Caco-2 (cell line): ENCODE results near the gene SPATA2L. TPM values are rescaled to one million over a fixed set of nuclear protein-coding genes. Genes with fewer than 3 reads are reported as not detected.

ENCODE experiments used
- BruUV-seq: library from RNA; stranded (reverse); fragments of 400-500 nt; replicated peaks from 2 replicates; lab custom pipeline; 2021; lab: Mats Ljungman, UMichigan
- CTCF ChIA-PET: fragments of 300-600 bp; sonication (Branson Sonifier 250); formaldehyde crosslinking; loops from one replicate; lab custom pipeline; 2022; ENCODE audit warnings: antibody characterized with exemption; lab: Charles Lee
- POLR2A ChIA-PET: fragments of 300-600 bp; sonication (Branson Sonifier 250); formaldehyde crosslinking; loops from one replicate; lab custom pipeline; 2022; ENCODE audit warnings: antibody characterized with exemption; lab: Charles Lee
- DNase-seq, 2 experiments: peaks; one replicate each; pipeline versions ENCODE4 v3.0.0 to v3.0.0-alpha.2; 2020 to 2022
- H3K27me3 ChIP-seq: replicated peaks from 2 replicates; pipeline ENCODE4 v1.6.0; 2011; ENCODE audit warnings: low read length; ENCODE audit not compliant: control insufficient read depth, insufficient read depth
- H3K36me3 ChIP-seq: 2 replicates; pipeline ENCODE4 v1.5.1; 2011; ENCODE audit warnings: low read length; ENCODE audit not compliant: control insufficient read depth, insufficient read depth
- H3K4me1 ChIP-seq: fragments of 250-450 bp; sonication (Bioruptor Pico); 2 replicates; pipeline ENCODE4 v1.5.1; 2020; ENCODE audit warnings: mild to moderate bottlenecking
- H3K4me3 ChIP-seq: 2 replicates; pipeline ENCODE4 v1.5.1; 2011; ENCODE audit warnings: low read depth, mild to moderate bottlenecking, control low read depth, low read length
- H3K9me3 ChIP-seq: fragments of 250-450 bp; sonication (Bioruptor Pico); 2 replicates; pipeline ENCODE4 v1.5.1; 2020; ENCODE audit warnings: mild to moderate bottlenecking, moderate library complexity
- H3K27ac Mint-ChIP-seq: one replicate; pipeline ENCODE4 v1.8.0; 2022; ENCODE audit warnings: mixed read lengths; ENCODE audit not compliant: unreplicated experiment
- H3K27me3 Mint-ChIP-seq: one replicate; pipeline ENCODE4 v1.8.0; 2022; ENCODE audit warnings: mixed read lengths; ENCODE audit not compliant: insufficient read depth, unreplicated experiment
- H3K36me3 Mint-ChIP-seq: one replicate; pipeline ENCODE4 v1.8.0; 2022; ENCODE audit warnings: mild to moderate bottlenecking, mixed read lengths; ENCODE audit not compliant: insufficient read depth, unreplicated experiment
- H3K4me1 Mint-ChIP-seq: one replicate; pipeline ENCODE4 v1.8.0; 2022; ENCODE audit warnings: low read depth, mixed read lengths; ENCODE audit not compliant: unreplicated experiment
- H3K4me3 Mint-ChIP-seq: one replicate; pipeline ENCODE4 v1.8.0; 2022; ENCODE audit warnings: mild to moderate bottlenecking, moderate library complexity, mixed read lengths; ENCODE audit not compliant: unreplicated experiment
- H3K9me3 Mint-ChIP-seq: one replicate; pipeline ENCODE4 v1.8.0; 2022; ENCODE audit warnings: mixed read lengths; ENCODE audit not compliant: unreplicated experiment
- intact Hi-C: fragments of 100-400 bp; cut with micrococcal nuclease; formaldehyde crosslinking; loops from one replicate; pipeline ENCODE4 v1.10.0; 2022; ENCODE audit not compliant: unreplicated experiment
- total RNA-seq: library from RNA; stranded (reverse); gene quantifications from 2 replicates; pipeline ENCODE4 v1.2.3, GENCODE V29; 2022
- TF ChIP-seq, protein P1 (sequence below), 2 experiments: fragments of 200-600 bp in 1 of 2; IDR thresholded peaks; 1 replicate in 1 of 2; 2 replicates in 1 of 2; pipeline versions ENCODE4 v1.5.1 to v1.8.0; 2011 to 2022; ENCODE audit warnings: antibody characterized with exemption in 1 of 2, control low read depth in 1 of 2, inconsistent platforms in 1 of 2, low read depth in 1 of 2, low read length in 1 of 2, mild to moderate bottlenecking in 1 of 2, moderate library complexity in 1 of 2; ENCODE audit not compliant: insufficient read depth in 1 of 2, severe bottlenecking in 1 of 2, unreplicated experiment in 1 of 2

Gene SPATA2L
- total RNA-seq, 1 experiment from 2014 or later: 16.4 TPM

DNA sequence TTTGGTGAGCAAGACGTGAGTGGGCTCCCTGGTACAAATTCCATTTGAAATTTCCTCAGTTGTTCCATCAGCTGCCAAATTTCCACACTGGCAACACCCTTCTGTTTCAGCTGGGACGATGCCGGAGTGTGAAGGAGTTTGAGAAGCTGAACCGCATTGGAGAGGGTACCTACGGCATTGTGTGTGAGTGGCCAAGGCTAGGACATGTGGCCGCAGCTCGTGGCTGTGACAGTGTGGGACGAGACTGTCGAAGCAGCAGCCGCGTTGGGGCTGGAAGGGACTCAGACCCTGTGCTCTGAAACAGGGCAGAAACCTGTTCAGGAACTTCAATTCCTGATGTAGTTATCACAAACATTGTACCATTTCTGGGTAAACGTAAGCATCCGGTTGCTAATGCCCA lies 12.4 kb downstream of the SPATA2L start:
- ChIA-PET POLR2A (no interaction called here), CTCF (interaction anchor here (1.7 kb wide), 1 partner anchor 11 kb away, joined by 4 read pairs; no protein-coding TSS in a partner anchor)
- Histone ChIP-seq H3K36me3 (peaks cover 13% of the 10 kb centered on the region), H3K4me1 (peaks cover 10% of the 10 kb centered on the region), H3K9me3 (peaks cover 6% of the 10 kb centered on the region; the same call in 1 of the 2 replicates), H3K27me3 (no peaks in the 10 kb centered on the region), H3K4me3 (no peak overlapping the region)
- TF ChIP-seq, protein P1, sequence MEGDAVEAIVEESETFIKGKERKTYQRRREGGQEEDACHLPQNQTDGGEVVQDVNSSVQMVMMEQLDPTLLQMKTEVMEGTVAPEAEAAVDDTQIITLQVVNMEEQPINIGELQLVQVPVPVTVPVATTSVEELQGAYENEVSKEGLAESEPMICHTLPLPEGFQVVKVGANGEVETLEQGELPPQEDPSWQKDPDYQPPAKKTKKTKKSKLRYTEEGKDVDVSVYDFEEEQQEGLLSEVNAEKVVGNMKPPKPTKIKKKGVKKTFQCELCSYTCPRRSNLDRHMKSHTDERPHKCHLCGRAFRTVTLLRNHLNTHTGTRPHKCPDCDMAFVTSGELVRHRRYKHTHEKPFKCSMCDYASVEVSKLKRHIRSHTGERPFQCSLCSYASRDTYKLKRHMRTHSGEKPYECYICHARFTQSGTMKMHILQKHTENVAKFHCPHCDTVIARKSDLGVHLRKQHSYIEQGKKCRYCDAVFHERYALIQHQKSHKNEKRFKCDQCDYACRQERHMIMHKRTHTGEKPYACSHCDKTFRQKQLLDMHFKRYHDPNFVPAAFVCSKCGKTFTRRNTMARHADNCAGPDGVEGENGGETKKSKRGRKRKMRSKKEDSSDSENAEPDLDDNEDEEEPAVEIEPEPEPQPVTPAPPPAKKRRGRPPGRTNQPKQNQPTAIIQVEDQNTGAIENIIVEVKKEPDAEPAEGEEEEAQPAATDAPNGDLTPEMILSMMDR (IDR thresholded peaks at IDR 0.05; ENCODE audit: insufficient read depth in 1 of 2, low read depth in 1 of 2, low read length in 1 of 2, severe bottlenecking in 1 of 2, unreplicated experiment in 1 of 2): no peak
- BruUV-seq: no TSS peak
- Mint-ChIP-seq H3K36me3 (peaks cover 81% of the 10 kb centered on the region), H3K4me3 (no peak overlapping the region), H3K4me1 (peaks cover 6% of the 10 kb centered on the region), H3K27me3 (no peaks in the 10 kb centered on the region), H3K27ac (no peak overlapping the region), H3K9me3 (peaks cover 10% of the 10 kb centered on the region)
- DNase-seq: no peak
- intact Hi-C loops: no loop called here

DNA sequence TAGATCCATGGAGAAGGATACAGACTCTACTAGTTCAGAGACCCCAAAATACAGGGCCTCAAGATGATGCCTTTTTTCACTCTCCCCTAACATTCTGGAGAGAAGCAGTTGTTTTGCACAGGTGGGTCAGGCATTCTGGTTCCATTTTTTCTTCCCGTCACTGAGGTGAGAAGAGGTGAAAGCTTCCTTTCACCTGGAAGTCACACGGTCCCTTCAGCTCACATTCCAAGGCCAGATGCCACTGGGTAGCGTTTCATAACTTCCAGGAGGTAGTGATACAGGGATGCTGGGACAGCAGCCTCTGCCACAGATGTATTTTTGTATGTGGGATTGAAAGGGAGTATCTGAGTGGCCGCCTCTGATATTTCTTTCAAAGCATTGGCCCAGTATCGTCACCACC lies 13.1 kb downstream of the SPATA2L start:
- Mint-ChIP-seq H3K27ac (peak overlapping the region; percentile 77), H3K27me3 (no peaks in the 10 kb centered on the region), H3K36me3 (peaks cover 80% of the 10 kb centered on the region), H3K4me1 (peaks cover 6% of the 10 kb centered on the region), H3K9me3 (peaks cover 10% of the 10 kb centered on the region), H3K4me3 (peak overlapping the region; percentile 71)
- CTCF ChIA-PET: interaction anchor here (1.7 kb wide), 1 partner anchor 12 kb away, joined by 4 read pairs; no protein-coding TSS in a partner anchor
- Histone ChIP-seq H3K36me3 (peaks cover 13% of the 10 kb centered on the region), H3K27me3 (no peaks in the 10 kb centered on the region), H3K4me3 (no peak overlapping the region), H3K4me1 (peaks cover 10% of the 10 kb centered on the region), H3K9me3 (peaks cover 9% of the 10 kb centered on the region; the same call in 1 of the 2 replicates)
- no peak for DNase-seq
- TF ChIP-seq, protein P1 (IDR thresholded peaks at IDR 0.05; ENCODE audit: insufficient read depth in 1 of 2, low read depth in 1 of 2, low read length in 1 of 2, severe bottlenecking in 1 of 2, unreplicated experiment in 1 of 2): no peak
- BruUV-seq: no TSS peak
- POLR2A ChIA-PET: interaction anchor here (0.6 kb wide), 1 partner anchor 13 kb away, joined by 3 read pairs; the partner anchor contains the start of gene SPATA2L
- intact Hi-C loops: no loop called here

- Mint-ChIP-seq H3K27me3 (no peaks in the 10 kb centered on the region), H3K4me1 (peaks cover 6% of the 10 kb centered on the region), H3K9me3 (peaks cover 14% of the 10 kb centered on the region), H3K27ac (peak overlapping the region; percentile 77), H3K4me3 (peak overlapping the region; percentile 71), H3K36me3 (peaks cover 72% of the 10 kb centered on the region)
- DNase-seq: peak; percentile 95
- peaks cover 9% of the 10 kb centered on the region; the same call in 1 of the 2 replicates for H3K9me3 ChIP-seq
- intact Hi-C loops: loop anchor here (1.0 to 2.0 kb wide), 2 partner anchors 13 to 29 kb away; no protein-coding TSS in a partner anchor
- ChIA-PET CTCF (interaction anchor here (1.4 to 1.9 kb wide), 2 partner anchors 13 to 88 kb away, joined by 4 to 11 read pairs; partner anchors contain the start of gene SPATA2L), POLR2A (interaction anchor here (1.0 to 1.5 kb wide), 3 partner anchors 13 to 33 kb away, joined by 4 to 14 read pairs (median 6); partner anchors contain the start of genes CHMP1A, SPATA33 and VPS9D1)
- H3K36me3 ChIP-seq: peaks cover 12% of the 10 kb centered on the region
- TF ChIP-seq, protein P1 (IDR thresholded peaks at IDR 0.05; ENCODE audit: insufficient read depth in 1 of 2, low read depth in 1 of 2, low read length in 1 of 2, severe bottlenecking in 1 of 2, unreplicated experiment in 1 of 2): no peak
- no peaks in the 10 kb centered on the region for H3K27me3 ChIP-seq
- H3K4me1 ChIP-seq: peaks cover 10% of the 10 kb centered on the region
- TSS peak; percentile 65 for BruUV-seq
- peak overlapping the region; percentile 93 for H3K4me3 ChIP-seq
Measured at GRCh38 chr16:89687092-89687940, 14.2 kb downstream of the SPATA2L start.
